ENCODE data around the gene DOCK4.

The DOCK4 gene

DNA sequence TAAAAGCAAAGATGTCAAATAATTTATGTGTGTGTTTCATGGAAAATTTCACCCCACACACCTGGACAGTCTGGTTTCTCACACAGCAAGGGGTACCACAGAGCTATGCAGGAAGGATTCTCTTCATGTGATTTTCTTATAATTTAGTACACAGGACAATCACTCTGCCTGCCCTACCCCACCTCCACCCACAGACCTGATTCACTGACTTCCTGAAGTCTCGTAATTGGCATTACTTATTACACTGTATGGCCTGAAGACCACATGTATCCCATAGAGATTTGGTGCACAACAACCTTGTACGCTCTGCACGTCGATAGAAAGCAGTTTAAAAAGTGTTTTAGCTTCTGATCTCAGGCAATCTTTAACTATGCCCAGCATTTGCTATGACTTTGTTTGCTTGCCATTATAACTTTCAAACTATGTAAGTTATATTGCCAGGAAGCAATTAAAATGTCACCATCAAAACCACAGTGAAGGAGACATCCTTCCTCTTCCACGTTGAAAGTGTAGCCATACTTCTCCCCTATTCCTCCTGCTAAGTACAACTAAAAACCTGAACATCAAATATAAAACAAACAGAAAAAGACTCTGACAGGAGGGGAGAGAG is 364.5 kb downstream of the DOCK4 start:
- no peak overlapping the region for H3K27ac ChIP-seq
- H3K9me3 ChIP-seq, result no peaks in the 10 kb centered on the region
- intact Hi-C loops (cut with DNase I; ENCODE audit: low total_unique reads), result no loop called here
- TF ChIP-seq, protein P1, sequence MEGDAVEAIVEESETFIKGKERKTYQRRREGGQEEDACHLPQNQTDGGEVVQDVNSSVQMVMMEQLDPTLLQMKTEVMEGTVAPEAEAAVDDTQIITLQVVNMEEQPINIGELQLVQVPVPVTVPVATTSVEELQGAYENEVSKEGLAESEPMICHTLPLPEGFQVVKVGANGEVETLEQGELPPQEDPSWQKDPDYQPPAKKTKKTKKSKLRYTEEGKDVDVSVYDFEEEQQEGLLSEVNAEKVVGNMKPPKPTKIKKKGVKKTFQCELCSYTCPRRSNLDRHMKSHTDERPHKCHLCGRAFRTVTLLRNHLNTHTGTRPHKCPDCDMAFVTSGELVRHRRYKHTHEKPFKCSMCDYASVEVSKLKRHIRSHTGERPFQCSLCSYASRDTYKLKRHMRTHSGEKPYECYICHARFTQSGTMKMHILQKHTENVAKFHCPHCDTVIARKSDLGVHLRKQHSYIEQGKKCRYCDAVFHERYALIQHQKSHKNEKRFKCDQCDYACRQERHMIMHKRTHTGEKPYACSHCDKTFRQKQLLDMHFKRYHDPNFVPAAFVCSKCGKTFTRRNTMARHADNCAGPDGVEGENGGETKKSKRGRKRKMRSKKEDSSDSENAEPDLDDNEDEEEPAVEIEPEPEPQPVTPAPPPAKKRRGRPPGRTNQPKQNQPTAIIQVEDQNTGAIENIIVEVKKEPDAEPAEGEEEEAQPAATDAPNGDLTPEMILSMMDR (IDR thresholded peaks at IDR 0.05), result no peak
- H3K36me3 ChIP-seq, result peaks cover 0 to 10% (median 7%) of the 10 kb centered on the region in 3 donors
- no peaks in the 10 kb centered on the region for H3K27me3 ChIP-seq
- no peak for DNase-seq
- no peak overlapping the region for H3K4me3 ChIP-seq
- no peaks in the 10 kb centered on the region for H3K4me1 ChIP-seq

DNA sequence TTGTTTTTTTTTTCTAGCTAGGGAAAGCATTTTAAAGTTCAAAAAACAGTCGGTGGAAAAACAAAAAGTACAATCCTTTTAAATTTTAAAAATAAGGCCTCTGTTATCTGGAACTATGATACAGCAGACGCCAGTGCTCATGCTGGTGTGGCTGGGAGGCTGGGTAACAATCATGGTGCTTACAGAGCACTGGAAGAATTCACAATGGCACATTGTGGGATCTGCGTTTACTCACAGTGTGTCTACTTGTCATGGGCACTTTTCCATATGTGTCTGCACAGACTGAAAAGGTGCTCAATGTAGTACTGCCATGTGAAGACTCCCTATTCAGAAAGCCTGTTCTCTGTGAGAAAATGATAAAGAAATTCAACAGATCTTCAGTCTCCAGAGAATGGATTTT is 365.7 kb downstream of the DOCK4 start:
- H3K27ac ChIP-seq, result no peak overlapping the region

DNA sequence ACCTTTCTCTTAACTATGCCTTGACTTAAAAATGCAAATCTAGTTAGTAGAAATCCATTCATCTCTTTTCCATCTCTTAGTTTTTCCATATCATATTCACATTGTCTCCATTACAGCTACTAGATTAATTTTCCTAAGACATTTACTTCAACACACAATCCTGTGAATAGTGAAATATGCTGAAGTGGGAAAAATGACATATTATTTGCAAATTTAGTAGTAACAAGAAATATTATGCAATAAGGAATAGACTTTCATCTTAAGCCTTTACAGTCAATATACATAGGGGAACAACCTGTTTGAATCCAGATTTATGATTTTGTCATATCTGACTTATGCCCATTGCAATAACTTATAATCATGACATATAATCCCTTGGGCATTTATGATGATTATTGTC is 366.9 kb downstream of the DOCK4 start:
- intact Hi-C loops (cut with DNase I; ENCODE audit: low total_unique reads), result no loop called here

More for the DNA sequence above, 365.7 kb downstream of the DOCK4 start:
- intact Hi-C loops (cut with DNase I; ENCODE audit: low total_unique reads), result no loop called here
- no peak for DNase-seq
- Histone ChIP-seq H3K9me3 (no peaks in the 10 kb centered on the region), H3K36me3 (peaks cover 0 to 10% (median 7%) of the 10 kb centered on the region in 3 donors), H3K4me3 (no peak overlapping the region), H3K4me1 (no peaks in the 10 kb centered on the region), H3K27me3 (no peaks in the 10 kb centered on the region)
- TF ChIP-seq, protein P1 (IDR thresholded peaks at IDR 0.05), result no peak

DNA sequence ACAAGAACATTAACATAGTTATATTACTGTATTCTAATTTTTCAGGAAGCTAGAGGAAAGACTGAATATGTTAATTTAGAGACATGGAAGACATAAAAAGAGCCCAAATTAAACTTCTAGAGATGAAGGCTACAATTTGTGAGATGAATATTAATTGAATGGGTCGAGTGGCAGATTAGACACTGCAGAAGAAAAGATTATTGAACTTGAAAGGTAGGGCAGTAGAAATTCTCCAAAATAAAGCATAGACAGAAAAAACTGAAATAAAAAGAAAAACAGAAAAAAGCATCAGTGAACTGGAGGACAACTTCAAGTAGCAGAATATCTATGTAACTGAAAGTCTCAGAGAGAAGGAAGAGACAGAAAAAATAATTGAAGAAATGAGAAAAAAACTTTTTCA is 369.6 kb downstream of the DOCK4 start:
- no peak overlapping the region for H3K4me3 ChIP-seq
- intact Hi-C loops (cut with DNase I; ENCODE audit: low total_unique reads), result no loop called here
- TF ChIP-seq, protein P1 (IDR thresholded peaks at IDR 0.05), result no peak
- H3K27me3 ChIP-seq, result no peaks in the 10 kb centered on the region
- no peak for DNase-seq
- H3K4me1 ChIP-seq, result no peaks in the 10 kb centered on the region
- peaks cover 0 to 4% (median 0%) of the 10 kb centered on the region in 3 donors for H3K36me3 ChIP-seq
- H3K9me3 ChIP-seq, result no peaks in the 10 kb centered on the region
- H3K27ac ChIP-seq, result no peak overlapping the region

More for the DNA sequence above, 366.9 kb downstream of the DOCK4 start:
- Histone ChIP-seq H3K4me3 (no peak overlapping the region), H3K36me3 (peaks cover 0 to 7% (median 4%) of the 10 kb centered on the region in 3 donors), H3K27me3 (no peaks in the 10 kb centered on the region), H3K9me3 (no peaks in the 10 kb centered on the region), H3K27ac (no peak overlapping the region), H3K4me1 (no peaks in the 10 kb centered on the region)
- DNase-seq, result no peak
- TF ChIP-seq, protein P1 (IDR thresholded peaks at IDR 0.05), result no peak

DNA sequence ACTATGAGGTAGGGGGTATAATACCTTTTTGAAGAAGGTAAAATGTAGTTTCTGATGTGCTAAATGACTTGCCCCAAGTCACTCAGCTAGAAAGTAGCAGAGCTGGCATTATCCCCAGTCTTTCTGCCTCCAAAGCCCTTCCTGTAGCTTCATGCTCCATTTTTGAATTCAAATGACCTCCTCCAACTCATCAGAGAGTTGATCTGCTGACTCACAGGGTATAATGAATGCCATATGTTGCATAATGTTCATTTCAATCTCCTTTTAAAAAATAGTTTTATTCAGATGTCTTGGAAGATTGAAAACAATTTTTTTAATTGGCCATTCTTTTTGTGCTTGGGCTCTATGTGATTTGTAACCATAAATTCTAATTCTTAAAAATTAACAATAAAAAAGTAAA is 371.1 kb downstream of the DOCK4 start:
- DNase-seq, result no peak
- H3K4me1 ChIP-seq, result no peaks in the 10 kb centered on the region
- H3K4me3 ChIP-seq, result no peak overlapping the region
- no peaks in the 10 kb centered on the region for H3K9me3 ChIP-seq
- no peak overlapping the region for H3K27ac ChIP-seq
- intact Hi-C loops (cut with DNase I; ENCODE audit: low total_unique reads), result no loop called here
- H3K36me3 ChIP-seq, result peaks cover 0 to 4% (median 0%) of the 10 kb centered on the region in 3 donors
- H3K27me3 ChIP-seq, result no peaks in the 10 kb centered on the region
- TF ChIP-seq, protein P1 (IDR thresholded peaks at IDR 0.05), result no peak
